Measurements from ENCODE around the gene SLC2A11.
"Not testable (repeated sequence)": the region's sequence is repeated elsewhere in the genome, so short reads cannot be mapped to it uniquely, and the experiment has no call there.

The SLC2A11 gene

DNA sequence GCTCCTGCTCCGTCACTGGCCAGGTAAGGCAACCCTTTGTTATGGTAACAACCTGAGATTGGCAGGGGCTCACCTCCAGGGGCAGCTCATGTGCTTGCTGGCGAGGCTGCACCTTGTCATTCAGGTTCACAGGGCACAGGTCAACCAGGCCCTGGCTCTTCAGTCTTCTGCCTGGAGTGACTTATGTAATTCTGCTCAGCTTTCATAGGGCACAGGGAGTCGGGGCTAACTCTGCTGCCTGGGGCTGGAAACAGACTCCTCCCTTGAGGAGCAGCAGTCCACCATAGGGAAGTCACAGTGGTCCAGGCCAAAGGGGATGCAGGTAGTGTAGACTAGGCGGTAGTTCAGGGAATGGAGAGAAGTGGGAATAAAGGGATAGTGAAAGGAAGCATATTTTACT, 35.0 kb downstream of the SLC2A11 start:
- no peak for DNase-seq

DNA sequence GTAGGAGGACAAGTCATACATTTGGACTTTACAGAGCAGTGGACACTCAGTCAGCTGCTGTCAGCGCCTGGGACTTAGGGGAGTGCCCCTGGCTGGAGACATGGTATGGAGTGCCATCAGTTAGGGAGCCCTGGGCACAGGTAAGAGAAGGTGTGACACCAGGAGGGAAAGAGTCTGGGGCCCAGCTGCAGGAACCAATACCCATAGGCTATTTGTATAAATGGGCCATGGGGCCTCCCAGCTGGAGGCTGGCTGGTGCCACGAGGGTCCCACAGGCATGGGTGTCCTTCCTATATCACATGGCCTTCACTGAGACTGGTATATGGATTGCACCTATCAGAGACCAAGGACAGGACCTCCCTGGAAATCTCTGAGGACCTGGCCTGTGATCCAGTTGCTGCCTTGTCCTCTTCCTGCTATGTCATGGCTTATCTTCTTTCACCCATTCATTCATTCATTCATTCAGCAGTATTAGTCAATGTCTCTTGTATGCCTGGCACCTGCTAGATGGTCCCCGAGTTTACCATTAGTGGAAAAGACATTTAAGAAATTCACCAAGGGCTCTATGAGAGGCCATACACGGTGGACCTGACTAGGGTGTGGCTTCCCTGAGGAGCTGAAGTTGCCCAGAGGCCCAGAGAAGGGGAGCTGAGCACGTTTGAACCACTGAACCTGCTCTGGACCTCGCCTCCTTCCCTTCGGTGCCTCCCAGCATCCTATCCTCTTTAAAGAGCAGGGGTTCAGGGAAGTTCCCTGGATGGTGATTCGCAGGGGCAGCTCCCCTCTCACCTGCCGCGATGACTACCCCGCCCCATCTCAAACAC, 35.7 kb downstream of the SLC2A11 start:
- DNase-seq = no peak

DNA sequence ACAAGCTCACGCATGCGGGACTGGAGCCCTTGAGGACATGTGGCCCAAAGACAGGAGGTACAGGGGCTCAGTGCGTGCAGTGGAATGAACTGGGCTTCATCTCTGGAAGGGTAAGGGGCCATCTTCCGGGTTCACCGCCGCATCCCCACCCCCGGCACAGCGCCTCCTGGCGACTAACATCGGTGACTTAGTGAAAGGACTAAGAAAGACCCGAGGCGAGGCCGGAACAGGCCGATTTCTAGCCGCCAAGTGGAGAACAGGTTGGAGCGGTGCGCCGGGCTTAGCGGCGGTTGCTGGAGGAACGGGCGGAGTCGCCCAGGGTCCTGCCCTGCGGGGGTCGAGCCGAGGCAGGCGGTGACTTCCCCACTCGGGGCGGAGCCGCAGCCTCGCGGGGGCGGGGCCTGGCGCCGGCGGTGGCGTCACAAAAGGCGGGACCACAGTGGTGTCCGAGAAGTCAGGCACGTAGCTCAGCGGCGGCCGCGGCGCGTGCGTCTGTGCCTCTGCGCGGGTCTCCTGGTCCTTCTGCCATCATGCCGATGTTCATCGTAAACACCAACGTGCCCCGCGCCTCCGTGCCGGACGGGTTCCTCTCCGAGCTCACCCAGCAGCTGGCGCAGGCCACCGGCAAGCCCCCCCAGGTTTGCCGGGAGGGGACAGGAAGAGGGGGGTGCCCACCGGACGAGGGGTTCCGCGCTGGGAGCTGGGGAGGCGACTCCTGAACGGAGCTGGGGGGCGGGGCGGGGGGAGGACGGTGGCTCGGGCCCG, 36.5 kb downstream of the SLC2A11 start, which contains the start of gene MIF:
Gene MIF (plus strand): TSS at position 439 of the 765 bp plus-strand sequence. CDS start 92 bp downstream, at position 531.
- DNase-seq = peak; percentile 88 to 95 (median 90)

DNA sequence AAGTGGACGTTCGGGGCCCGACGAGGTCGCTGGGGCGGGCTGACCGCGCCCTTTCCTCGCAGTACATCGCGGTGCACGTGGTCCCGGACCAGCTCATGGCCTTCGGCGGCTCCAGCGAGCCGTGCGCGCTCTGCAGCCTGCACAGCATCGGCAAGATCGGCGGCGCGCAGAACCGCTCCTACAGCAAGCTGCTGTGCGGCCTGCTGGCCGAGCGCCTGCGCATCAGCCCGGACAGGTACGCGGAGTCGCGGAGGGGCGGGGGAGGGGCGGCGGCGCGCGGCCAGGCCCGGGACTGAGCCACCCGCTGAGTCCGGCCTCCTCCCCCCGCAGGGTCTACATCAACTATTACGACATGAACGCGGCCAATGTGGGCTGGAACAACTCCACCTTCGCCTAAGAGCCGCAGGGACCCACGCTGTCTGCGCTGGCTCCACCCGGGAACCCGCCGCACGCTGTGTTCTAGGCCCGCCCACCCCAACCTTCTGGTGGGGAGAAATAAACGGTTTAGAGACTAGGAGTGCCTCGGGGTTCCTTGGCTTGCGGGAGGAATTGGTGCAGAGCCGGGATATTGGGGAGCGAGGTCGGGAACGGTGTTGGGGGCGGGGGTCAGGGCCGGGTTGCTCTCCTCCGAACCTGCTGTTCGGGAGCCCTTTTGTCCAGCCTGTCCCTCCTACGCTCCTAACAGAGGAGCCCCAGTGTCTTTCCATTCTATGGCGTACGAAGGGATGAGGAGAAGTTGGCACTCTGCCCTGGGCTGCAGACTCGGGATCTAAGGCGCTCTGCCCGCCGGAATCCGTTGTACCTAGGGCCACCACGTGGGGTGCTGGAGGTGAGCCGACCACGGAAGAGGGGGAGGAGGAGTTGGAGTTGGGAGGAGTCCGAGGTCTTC, 37.3 kb downstream of the SLC2A11 start:
- DNase-seq = peak; percentile 45 to 82 (median 78)

DNA sequence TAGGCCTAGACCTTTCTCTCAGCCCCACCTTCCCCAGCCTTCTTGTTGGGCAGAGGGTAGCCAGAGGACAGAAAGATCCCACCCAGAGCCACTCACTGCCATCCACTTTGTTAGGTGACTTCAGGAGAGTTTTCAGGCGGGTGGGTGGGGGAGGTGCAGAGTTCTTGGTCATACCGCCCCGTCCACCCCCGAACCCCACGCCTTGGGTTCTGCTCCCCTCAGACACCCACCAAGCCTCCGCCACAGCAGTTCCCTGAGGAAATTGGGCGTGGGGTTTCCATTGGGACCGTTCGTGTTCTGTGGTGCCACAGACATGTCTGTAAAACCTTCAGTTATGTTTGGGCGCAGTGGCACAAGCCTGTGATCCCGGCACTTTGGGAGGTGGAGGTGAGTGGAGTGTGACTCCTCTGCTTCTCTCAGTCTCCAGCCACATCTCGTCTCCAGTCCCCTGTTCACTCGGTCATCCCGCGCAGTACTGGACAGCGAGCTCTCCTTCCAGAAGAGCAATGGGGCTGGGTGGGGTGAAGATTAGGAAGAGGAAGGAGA, 38.0 kb downstream of the SLC2A11 start:
- DNase-seq = no peak

DNA sequence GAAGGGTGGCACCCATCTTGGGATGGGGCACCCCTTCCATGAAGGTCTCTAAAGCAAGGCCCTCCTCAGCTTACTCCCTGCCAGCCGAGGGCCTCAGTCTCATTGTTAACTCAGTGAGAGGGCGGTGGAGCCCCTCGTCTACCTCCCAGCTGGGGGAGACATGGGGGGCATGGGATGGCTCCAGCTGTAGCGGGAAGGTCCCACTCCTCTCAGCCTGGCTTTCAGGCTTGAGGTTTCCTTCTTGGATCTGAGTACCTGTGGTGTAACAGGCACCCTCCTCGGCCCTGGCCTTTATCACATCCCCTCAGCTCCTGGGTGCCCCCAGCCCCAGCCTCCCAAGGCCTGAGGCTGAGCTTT, 38.5 kb downstream of the SLC2A11 start:
- no peak for DNase-seq

DNA sequence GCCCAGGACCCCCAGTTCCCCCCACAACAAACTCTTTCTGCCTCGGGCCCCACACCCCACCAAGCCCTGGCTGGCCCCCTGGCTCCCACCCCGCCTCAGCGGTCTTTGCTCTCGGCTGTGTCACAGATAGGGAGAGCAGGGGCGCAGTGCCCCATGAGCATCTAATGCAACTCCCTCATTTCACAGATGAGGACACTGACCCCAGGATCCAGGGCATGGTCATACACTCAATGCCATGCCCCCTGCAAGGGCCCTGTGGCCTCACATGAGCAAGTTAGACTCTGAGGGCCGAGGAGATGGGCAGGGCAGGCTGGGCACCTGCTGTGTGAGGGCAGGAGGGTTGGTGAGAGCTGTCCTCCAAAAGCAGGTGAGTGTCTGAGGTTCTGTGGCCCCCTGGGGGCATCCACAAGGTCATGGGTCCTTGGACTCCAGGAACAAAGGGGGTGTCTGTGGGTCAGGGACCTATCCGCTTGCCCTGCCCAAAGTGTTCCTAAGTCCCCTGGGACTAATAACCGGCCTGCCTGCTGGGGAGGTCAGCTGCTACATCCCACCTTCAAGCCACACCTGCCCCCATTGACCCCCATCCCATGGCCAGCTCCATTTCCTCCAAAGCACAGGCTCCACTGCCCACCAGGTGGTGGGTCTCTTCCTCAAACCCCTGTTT, 39.0 kb downstream of the SLC2A11 start:
- no peak for DNase-seq

DNA sequence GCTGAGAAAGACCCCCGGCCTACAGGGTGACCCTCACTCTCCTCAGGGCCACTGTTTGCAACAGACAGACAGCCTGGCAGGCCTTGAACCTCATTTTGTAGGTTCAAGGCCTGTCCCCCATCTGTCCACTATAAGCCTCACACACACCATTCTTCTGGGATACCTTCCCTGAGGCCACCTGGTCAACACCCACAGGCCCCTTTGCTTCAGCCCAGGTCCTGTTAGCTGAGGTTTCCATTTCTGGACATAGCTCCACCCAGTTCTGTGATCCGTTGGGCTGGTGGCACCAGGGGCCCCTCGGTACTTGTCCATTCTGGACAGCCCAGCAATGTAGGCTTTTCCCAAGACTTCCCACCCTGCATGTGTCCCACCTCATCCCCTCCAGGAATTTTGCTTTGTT, 39.6 kb downstream of the SLC2A11 start:
- DNase-seq = no peak

DNA sequence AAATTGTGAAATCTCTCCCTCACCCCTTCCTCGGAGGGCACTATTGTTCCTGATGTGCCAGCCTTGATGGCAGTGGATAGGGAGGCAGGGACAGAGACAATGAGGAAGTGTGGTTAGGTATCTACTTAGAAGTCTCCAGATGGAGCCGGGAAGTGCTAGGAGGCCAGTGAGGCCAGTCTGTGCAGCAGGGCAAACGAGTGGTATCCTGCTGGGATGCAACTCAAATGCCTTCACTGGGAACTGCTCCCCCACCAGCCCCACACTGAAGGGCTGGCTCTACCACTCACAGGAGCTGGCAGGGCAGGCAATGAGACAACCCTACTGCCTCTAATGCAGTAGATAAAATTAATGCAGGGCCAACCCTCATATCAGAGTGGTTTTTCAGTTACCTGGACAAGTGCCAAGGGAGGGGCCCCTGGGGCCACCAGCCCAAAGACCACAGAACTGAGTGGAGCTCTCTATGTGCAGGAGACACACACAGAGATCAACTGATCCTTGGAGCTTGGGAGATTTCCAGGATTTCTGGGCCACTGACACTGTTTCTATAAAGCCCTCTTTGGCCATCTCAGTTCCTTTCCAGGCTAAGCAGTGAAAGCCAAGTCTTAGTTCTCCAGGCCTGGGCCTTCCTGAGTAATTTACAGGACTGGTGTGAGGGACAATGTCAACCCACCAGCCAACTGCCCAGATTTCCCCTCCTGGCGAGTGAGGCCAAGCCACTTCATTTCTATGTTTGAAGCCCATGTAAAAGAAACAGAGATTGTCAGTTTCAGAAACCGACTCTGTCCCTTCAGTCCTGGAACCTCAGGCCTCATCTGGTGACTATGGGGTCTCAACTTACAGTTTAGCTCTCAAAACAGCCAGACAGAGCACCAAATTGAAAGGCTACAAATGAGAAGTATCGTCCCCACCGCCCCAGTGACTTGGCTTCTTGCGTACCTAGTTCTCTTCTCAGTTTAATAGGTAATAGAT, 40.6 kb downstream of the SLC2A11 start:
- DNase-seq = no peak

DNA sequence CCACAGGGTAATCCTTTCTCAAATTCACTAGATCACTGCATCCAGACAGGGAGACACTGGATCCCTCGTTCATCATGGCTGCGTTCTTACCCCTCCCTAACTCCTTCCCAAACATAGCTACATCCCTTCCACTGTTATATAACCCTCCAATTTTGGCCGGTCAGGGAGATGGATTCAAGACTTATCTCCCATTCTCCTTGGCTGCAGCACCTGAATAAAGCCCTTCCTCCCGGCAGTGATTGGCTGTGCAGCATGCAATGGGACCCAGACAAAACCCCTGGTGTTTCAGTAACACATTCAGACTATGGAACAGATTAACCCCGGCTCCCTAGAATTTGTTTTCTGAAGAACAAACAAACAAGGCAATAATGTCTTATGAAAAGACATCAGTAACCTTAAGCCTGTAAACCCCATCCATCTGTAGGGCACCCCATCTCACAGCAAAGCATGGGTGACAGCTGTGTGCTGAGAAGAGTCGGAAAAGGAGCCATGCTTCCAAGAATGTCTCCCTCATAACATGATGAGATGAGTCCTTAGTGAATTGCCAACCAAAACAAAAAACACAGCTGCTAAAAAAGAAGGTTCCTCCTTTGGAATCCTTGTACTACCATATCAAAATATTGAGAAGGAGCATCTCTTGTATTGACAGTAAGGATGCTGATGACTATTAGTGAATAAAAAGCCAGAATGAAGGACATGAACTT, 41.5 kb downstream of the SLC2A11 start:
- no peak for DNase-seq

DNA sequence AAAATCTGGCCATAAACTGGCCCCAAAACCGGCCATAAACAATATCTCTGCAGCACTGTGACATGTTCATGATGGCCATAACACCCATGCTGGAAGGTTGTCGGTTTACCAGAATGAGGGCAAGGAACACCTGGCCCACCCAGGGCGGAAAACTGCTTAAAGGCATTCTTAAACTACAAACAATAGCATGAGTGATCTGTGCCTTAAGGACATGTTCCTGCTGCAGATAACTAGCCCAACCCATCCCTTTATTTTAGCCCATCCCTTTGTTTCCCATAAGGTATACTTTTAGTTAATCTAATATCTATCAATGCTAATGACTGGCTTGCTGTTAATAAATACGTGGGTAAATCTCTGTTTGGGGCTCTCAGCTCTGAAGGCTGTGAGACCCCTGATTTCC, 42.6 kb downstream of the SLC2A11 start:
- DNase-seq = not testable (repeated sequence)

DNA sequence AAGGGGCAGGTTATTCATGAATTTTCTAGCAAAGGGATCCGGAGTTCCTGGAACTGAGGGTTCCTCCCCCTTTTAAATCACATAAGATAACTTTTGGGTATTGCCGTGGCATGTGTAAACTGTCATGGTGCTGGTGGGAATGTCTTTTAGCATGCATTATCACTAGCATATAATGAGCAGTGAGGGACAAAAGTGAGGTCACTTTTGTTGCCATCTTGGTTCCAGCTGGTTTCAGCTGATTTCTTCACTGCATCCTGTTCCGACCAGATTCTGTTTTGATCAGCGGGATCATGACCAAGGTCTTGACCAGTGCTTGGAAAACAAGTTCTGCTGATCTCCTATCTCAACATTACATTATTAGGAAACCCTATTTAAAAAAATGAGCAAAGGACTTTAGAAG, 43.9 kb downstream of the SLC2A11 start:
- DNase-seq = no peak

DNA sequence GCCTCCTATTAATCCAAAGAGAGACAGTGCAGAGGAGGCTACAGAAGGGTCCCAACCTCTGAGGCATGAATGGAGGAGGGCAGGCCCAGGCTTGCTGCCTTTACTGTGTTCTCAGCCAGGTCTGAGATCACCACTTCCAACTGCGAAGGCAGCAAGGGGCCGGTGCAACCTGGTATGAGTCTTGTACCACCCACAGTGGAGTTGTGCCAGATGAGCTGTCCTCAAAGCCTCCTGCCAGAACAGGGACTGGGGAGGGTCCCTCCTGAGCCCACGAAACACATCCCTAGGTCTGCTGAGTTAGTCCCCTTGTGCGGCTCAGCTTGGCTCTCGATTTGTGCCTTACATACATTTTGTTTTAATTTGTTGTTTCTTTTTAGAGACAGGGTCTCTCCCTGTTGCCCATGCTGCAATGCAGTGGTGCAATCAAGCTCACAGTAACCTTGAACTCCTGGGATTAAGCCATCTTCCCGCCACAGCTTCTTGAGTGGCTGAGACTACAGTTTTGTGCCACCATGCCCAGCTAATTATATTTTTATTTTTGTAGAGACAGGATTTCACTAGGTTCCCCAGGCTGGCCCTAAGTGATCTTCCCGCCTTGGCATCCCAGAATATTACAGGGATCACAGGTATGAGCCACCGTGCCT, 45.8 kb downstream of the SLC2A11 start:
- DNase-seq = no peak

DNA sequence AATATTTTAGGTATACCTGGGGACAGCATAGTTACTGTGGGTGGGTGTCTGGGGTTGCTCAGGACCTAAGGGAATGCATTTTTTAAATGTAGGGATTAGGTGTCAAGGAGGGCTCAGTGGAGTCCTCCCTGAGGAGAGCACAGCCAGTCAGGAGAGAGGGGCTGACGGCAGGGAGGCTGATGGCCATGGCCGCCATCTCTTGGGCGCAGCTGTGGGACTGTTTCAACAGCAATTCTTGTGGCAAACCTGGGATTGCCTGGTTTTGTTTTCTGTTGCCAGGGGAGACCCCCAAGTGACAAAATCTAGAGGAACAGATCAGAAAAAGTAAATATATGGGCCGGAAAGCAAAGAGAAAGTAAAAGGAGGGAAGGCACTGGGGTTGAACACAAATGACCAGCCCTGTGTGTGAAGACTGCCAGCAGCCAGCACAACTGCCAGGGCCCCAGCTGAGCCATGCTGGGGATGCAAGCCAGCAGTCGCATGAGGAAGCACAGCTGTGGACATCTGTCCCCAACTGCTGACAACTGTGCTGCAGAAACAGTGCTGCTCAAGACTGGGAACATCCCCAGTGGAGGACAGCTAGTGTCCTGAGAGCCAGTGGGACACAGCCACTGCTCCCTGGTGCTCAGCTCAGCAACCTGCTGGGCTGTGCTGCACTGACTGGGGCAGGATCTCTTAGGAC, 47.0 kb downstream of the SLC2A11 start:
- DNase-seq = no peak

DNA sequence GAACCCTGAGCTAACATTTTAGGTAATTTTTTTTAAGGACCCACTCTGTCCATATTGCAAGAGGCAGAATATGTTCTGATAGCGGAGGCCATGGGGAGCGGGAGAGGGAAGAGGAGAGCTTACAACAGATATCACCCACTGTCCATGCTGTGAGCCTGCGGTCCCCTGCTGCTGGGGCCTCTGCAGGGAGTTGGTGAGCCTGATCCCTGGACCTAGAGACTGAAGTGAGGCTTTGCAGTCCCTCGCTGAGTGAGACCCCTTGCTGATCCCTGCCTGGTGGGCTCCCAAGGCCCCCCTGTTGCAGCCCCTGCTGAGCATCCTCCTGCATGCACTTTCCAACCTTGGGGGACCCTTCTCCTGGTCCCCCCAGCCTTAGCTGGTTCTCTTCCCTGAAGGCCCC, 49.0 kb downstream of the SLC2A11 start:
- no peak for DNase-seq

DNA sequence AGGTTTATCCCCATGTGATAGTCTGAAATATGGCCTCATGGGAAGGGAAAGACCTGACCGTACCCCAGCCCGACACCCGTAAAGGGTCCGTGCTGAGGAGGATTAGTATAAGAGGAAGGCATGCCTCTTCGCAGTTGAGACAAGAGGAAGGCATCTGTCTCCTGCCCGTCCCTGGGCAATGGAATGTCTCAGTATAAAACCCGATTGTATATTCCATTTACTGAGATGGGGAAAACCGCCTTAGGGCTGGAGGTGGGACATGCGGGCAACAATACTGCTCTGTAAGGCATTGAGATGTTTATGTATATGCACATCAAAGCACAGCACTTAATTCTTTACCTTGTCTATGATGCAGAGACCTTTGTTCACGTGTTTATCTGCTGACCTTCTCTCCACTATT, 49.7 kb downstream of the SLC2A11 start:
- DNase-seq = not testable (repeated sequence)

DNA sequence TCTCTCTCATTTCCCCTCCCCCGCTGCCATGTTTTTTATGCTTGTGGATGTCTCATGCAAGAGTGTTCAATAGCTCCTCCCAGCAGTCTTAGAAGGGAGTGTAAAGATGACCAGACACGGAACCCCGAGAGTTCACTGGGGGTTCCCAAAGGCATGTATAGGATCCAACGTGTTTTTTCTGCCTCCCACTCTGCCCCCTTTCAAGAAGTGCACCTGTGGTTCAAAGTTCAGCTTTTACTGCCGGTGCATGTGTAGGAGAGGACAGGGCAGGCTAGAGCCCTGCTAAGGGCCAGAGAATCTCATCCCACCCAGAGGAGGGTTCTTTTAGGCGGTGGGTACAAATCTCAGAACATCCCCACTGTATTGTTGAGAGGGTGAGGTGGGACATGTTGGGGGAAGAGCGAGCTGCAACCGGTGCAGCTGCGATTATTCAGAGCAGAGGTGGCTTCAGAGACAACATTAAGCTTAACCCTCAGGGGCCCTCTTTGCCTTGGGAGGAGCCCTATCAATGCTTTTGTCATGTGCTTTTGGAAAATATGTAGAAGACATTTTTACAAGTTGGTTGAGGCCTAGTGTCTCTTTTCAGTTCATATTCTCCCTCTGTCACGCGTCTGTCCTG, 51.0 kb downstream of the SLC2A11 start:
- no peak for DNase-seq

DNA sequence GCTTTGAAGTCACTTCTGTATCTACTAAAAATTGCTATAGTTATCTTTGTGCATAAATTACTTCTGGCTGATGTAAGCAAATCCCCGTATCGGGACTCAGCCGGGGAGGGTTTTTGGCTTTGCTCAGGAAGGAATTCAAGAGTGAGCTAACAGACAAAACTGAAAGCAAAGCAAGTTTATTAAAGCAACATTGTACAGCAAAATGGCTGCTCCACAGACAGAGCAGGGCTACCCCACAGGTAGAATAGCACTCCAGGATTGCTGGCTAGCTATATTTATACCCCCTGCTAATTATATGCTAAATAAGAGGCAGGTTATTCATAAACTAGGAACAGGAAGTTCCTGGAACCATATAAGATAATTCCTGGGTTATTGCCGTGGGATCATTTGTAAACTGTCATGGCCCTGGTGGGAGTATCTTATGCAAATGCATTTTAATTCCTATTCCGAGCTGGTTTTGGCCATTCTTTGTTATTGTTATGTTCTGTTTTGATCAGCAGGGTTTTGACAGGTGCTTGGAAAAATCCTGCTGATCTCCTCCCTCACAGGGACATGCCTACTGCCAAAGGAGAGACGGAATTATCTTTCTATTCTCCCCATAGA, 51.7 kb downstream of the SLC2A11 start:
- no peak for DNase-seq

Data from NCI-H1417 (cell line).